Panc1 (cell line): ENCODE data around the gene LTBP2. TPM values are rescaled to one million over a fixed set of nuclear protein-coding genes. Genes with fewer than 3 reads are reported as not detected.

ENCODE experiments used
- ATAC-seq: fragments of 200-7000 bp; cut with Tn5 transposase; 2 replicates; pipeline ENCODE4 v1.9.1; 2020; ENCODE audit warnings: mild to moderate bottlenecking, moderate library complexity
- BruUV-seq: library from RNA; stranded (reverse); fragments of 400-500 nt; replicated peaks from 2 replicates; lab custom pipeline; 2021; lab: Mats Ljungman, UMichigan
- CTCF ChIA-PET: fragments of 300-600 bp; sonication (Branson Sonifier 250); formaldehyde crosslinking; loops from one replicate; lab custom pipeline; 2022; ENCODE audit warnings: antibody characterized with exemption; lab: Charles Lee
- POLR2A ChIA-PET: fragments of 300-600 bp; sonication (Branson Sonifier 250); formaldehyde crosslinking; loops from one replicate; lab custom pipeline; 2022; ENCODE audit warnings: antibody characterized with exemption; lab: Charles Lee
- DNase-seq: peaks from one replicate; pipeline ENCODE4 v3.0.0-alpha.2; 2010; ENCODE audit warnings: low read depth, low spot score
- H3K27ac ChIP-seq: 2 replicates; pipeline ENCODE4 v1.5.1; 2011; ENCODE audit warnings: mild to moderate bottlenecking, low read length, inconsistent platforms
- H3K27me3 ChIP-seq: fragments of 200-500 bp; sonication (Bioruptor generic); 2 replicates; pipeline ENCODE4 v1.6.0; 2014; ENCODE audit warnings: low read length, inconsistent platforms; ENCODE audit not compliant: control insufficient read depth, insufficient read depth
- H3K36me3 ChIP-seq: fragments of 200-500 bp; sonication (Bioruptor generic); 2 replicates; pipeline ENCODE4 v1.5.1; 2014; ENCODE audit warnings: inconsistent platforms, mild to moderate bottlenecking, low read length, moderate library complexity; ENCODE audit not compliant: control insufficient read depth, insufficient read depth
- H3K4me1 ChIP-seq: 2 replicates; pipeline ENCODE4 v1.5.1; 2011; ENCODE audit warnings: inconsistent platforms, mild to moderate bottlenecking, low read length, moderate library complexity; ENCODE audit not compliant: control insufficient read depth, insufficient read depth
- H3K4me3 ChIP-seq, 2 experiments: 2 replicates each; pipeline ENCODE4 v1.5.1; 2011 to 2012; ENCODE audit warnings: low read depth in 2 of 2, low read length in 2 of 2, mild to moderate bottlenecking in 2 of 2, inconsistent platforms in 1 of 2, moderate library complexity in 1 of 2
- H3K9me3 ChIP-seq: fragments of 200-500 bp; sonication (Bioruptor generic); 2 replicates; pipeline ENCODE4 v1.5.1; 2014; ENCODE audit warnings: low read depth, mild to moderate bottlenecking, inconsistent platforms, low read length, moderate library complexity; ENCODE audit not compliant: control insufficient read depth, insufficient read depth
- CTCF ChIP-seq: fragments of 450-650 bp; IDR thresholded peaks from 2 replicates; pipeline ENCODE4 v1.5.1; 2017; ENCODE audit warnings: mild to moderate bottlenecking
- POLR2AphosphoS5 ChIP-seq: IDR thresholded peaks from 2 replicates; pipeline ENCODE4 v1.6.1; 2012; ENCODE audit warnings: mild to moderate bottlenecking, low read depth, low read length, moderate library complexity
- SIN3A ChIP-seq: IDR thresholded peaks from 2 replicates; pipeline ENCODE4 v1.6.1; 2012; ENCODE audit warnings: low read depth, mild to moderate bottlenecking, low read length, moderate library complexity, borderline replicate concordance; ENCODE audit not compliant: insufficient read depth
- TCF7L2 ChIP-seq: IDR thresholded peaks from 2 replicates; pipeline ENCODE4 v1.6.1; 2011; ENCODE audit warnings: mild to moderate bottlenecking, low read depth, low read length, inconsistent platforms
- in situ Hi-C: cut with HindIII; loops from 2 replicates; pipeline ENCODE4 v1.10.0; 2016; ENCODE audit warnings: low sequenced_read_pairs, low pct_unique_long_range_greater_than_20kb
- intact Hi-C: fragments of 100-400 bp; cut with micrococcal nuclease; formaldehyde crosslinking; loops from one replicate; pipeline ENCODE4 v1.10.0; 2022; ENCODE audit not compliant: unreplicated experiment
- total RNA-seq: library from RNA; stranded (reverse); gene quantifications from one replicate; pipeline ENCODE4 v1.2.1, GENCODE V29; 2021; ENCODE audit not compliant: unreplicated experiment
- TF ChIP-seq, protein P1 (sequence below), 2 experiments: IDR thresholded peaks; 2 replicates each; pipeline ENCODE4 v1.6.1; 2011 to 2012; ENCODE audit warnings: low read depth in 2 of 2, control low read depth in 1 of 2, low read length in 1 of 2, mild to moderate bottlenecking in 1 of 2, moderate library complexity in 1 of 2; ENCODE audit not compliant: insufficient read depth in 1 of 2

The LTBP2 gene
- total RNA-seq, 1 experiment from 2014 or later = 69.8 TPM

GRCh38 chr14:74532246-74532645 is 79.8 kb downstream of the LTBP2 start:
- CTCF ChIA-PET = no interaction called here
- no peak for ATAC-seq
- in situ Hi-C loops = no loop called here

DNA sequence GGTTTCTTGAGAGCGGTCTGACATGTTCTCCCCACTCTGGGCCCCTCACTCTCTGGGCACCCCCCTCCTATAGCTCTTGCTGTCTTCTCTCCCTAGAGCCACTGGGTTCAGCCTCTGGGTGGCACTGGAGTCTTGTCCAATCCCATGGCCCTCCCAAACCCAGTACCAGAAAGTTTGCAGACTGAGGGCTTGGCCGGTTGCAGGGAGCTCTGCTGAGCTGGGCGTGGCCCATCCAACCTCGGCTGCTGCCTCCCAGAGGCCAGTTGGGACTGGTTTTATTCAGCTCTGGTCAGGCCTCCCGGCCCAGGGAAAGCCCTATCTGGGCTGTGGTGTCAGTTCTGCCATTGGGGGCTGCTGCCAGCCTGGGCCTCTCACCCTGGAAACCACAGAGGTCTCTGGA is 80.6 kb downstream of the LTBP2 start:
- no peak for DNase-seq
- ChIA-PET POLR2A (no interaction called here), CTCF (no interaction called here)
- intact Hi-C loops = no loop called here
- Histone ChIP-seq H3K4me3 (no peak overlapping the region), H3K4me1 (no peaks in the 10 kb centered on the region), H3K27me3 (no peaks in the 10 kb centered on the region), H3K27ac (no peak overlapping the region), H3K36me3 (no peaks in the 10 kb centered on the region), H3K9me3 (no peaks in the 10 kb centered on the region)
- TF ChIP-seq, protein P1, sequence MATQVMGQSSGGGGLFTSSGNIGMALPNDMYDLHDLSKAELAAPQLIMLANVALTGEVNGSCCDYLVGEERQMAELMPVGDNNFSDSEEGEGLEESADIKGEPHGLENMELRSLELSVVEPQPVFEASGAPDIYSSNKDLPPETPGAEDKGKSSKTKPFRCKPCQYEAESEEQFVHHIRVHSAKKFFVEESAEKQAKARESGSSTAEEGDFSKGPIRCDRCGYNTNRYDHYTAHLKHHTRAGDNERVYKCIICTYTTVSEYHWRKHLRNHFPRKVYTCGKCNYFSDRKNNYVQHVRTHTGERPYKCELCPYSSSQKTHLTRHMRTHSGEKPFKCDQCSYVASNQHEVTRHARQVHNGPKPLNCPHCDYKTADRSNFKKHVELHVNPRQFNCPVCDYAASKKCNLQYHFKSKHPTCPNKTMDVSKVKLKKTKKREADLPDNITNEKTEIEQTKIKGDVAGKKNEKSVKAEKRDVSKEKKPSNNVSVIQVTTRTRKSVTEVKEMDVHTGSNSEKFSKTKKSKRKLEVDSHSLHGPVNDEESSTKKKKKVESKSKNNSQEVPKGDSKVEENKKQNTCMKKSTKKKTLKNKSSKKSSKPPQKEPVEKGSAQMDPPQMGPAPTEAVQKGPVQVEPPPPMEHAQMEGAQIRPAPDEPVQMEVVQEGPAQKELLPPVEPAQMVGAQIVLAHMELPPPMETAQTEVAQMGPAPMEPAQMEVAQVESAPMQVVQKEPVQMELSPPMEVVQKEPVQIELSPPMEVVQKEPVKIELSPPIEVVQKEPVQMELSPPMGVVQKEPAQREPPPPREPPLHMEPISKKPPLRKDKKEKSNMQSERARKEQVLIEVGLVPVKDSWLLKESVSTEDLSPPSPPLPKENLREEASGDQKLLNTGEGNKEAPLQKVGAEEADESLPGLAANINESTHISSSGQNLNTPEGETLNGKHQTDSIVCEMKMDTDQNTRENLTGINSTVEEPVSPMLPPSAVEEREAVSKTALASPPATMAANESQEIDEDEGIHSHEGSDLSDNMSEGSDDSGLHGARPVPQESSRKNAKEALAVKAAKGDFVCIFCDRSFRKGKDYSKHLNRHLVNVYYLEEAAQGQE (IDR thresholded peaks at IDR 0.05; ENCODE audit: insufficient read depth in 1 of 2, low read depth in 2 of 2, low read length in 1 of 2) = no peak
- TF ChIP-seq CTCF (no peak), TCF7L2 (no peak), SIN3A (no peak), POLR2AphosphoS5 (no peak)
- BruUV-seq = no TSS peak
- ATAC-seq = peak; percentile 50
- in situ Hi-C loops = no loop called here

More at GRCh38 chr14:74532246-74532645, 79.8 kb downstream of the LTBP2 start:
- TF ChIP-seq POLR2AphosphoS5 = no peak
- TF ChIP-seq TCF7L2 = no peak
- TF ChIP-seq, protein P1 (IDR thresholded peaks at IDR 0.05; ENCODE audit: insufficient read depth in 1 of 2, low read depth in 2 of 2, low read length in 1 of 2) = no peak
- TF ChIP-seq SIN3A = no peak
- TF ChIP-seq CTCF = no peak
- Histone ChIP-seq H3K27me3 (no peaks in the 10 kb centered on the region), H3K4me3 (no peak overlapping the region), H3K27ac (no peak overlapping the region), H3K36me3 (no peaks in the 10 kb centered on the region), H3K9me3 (no peaks in the 10 kb centered on the region), H3K4me1 (no peaks in the 10 kb centered on the region)
- BruUV-seq = no TSS peak
- intact Hi-C loops = no loop called here
- no peak for DNase-seq
- POLR2A ChIA-PET = no interaction called here
